Measurements from ENCODE around the gene DNAJC22.

DNAJC22 gene

GRCh38 chr12:49325606-49326005 is 21.1 kb upstream of the DNAJC22 start:
- no peak overlapping the region for H3K4me3 ChIP-seq (replicated peaks in 1 of 2; ENCODE audit: low read depth in 2 of 2, low read length in 2 of 2)
- no peak for DNase-seq (ENCODE audit: low read depth in 2 of 2)
- no peak for TF ChIP-seq CTCF (IDR thresholded peaks at IDR 0.05; ENCODE audit: low read depth, low read length)

- no peak for DNase-seq (ENCODE audit: low read depth in 2 of 2)
- no peak for TF ChIP-seq CTCF (IDR thresholded peaks at IDR 0.05; ENCODE audit: low read depth, low read length)
- no peak overlapping the region for H3K4me3 ChIP-seq (replicated peaks in 1 of 2; ENCODE audit: low read depth in 2 of 2, low read length in 2 of 2)
Measured at GRCh38 chr12:49327368-49327767, 19.3 kb upstream of the DNAJC22 start.

- DNase-seq (ENCODE audit: low read depth in 2 of 2), result no peak
- no peak for TF ChIP-seq CTCF (IDR thresholded peaks at IDR 0.05; ENCODE audit: low read depth, low read length)
- H3K4me3 ChIP-seq (replicated peaks in 1 of 2; ENCODE audit: low read depth in 2 of 2, low read length in 2 of 2), result no peak overlapping the region
Measured at GRCh38 chr12:49327887-49328286, 18.8 kb upstream of the DNAJC22 start.

- no peak overlapping the region for H3K4me3 ChIP-seq (replicated peaks in 1 of 2; ENCODE audit: low read depth in 2 of 2, low read length in 2 of 2)
- no peak for TF ChIP-seq CTCF (IDR thresholded peaks at IDR 0.05; ENCODE audit: low read depth, low read length)
- DNase-seq (ENCODE audit: low read depth in 2 of 2), result no peak
Measured at GRCh38 chr12:49328816-49329215, 17.9 kb upstream of the DNAJC22 start.

- no peak for DNase-seq (ENCODE audit: low read depth in 2 of 2)
- no peak overlapping the region for H3K4me3 ChIP-seq (replicated peaks in 1 of 2; ENCODE audit: low read depth in 2 of 2, low read length in 2 of 2)
- no peak for TF ChIP-seq CTCF (IDR thresholded peaks at IDR 0.05; ENCODE audit: low read depth, low read length)
Measured at GRCh38 chr12:49330032-49330619, 16.6 kb upstream of the DNAJC22 start.

GRCh38 chr12:49330631-49331379 is 15.9 kb upstream of the DNAJC22 start:
- TF ChIP-seq CTCF (IDR thresholded peaks at IDR 0.05; ENCODE audit: low read depth, low read length), result no peak
- DNase-seq (ENCODE audit: low read depth in 2 of 2), result no peak
- no peak overlapping the region for H3K4me3 ChIP-seq (replicated peaks in 1 of 2; ENCODE audit: low read depth in 2 of 2, low read length in 2 of 2)
